Fibroblast of lung (primary cell): ENCODE data around the gene SPSB1. TPM values are rescaled to one million over a fixed set of nuclear protein-coding genes. Genes with fewer than 3 reads are reported as not detected.

Experiments
- DNase-seq, 2 donors: peaks; one replicate each; pipeline versions ENCODE4 v3.0.0 to v3.0.0-alpha.2; 2010; ENCODE audit warnings: low read depth in 2 of 2
- H2AFZ ChIP-seq: 2 replicates; pipeline ENCODE4 v1.5.1; 2012; ENCODE audit warnings: low read length, control low read depth, inconsistent platforms
- H3K27ac ChIP-seq: 2 replicates; pipeline ENCODE4 v1.5.1; 2011; ENCODE audit warnings: low read length, control low read depth; ENCODE audit not compliant: insufficient read depth
- H3K27me3 ChIP-seq: 2 replicates; pipeline ENCODE4 v1.5.1; 2011; ENCODE audit warnings: mild to moderate bottlenecking, low read length; ENCODE audit not compliant: control insufficient read depth, insufficient read depth
- H3K36me3 ChIP-seq: 2 replicates; pipeline ENCODE4 v1.5.1; 2011; ENCODE audit warnings: low read length; ENCODE audit not compliant: control insufficient read depth, insufficient read depth
- H3K4me1 ChIP-seq: 2 replicates; pipeline ENCODE4 v1.5.1; 2011; ENCODE audit warnings: low read length; ENCODE audit not compliant: control insufficient read depth, insufficient read depth; ENCODE audit errors: extremely low read depth
- H3K4me2 ChIP-seq: 2 replicates; pipeline ENCODE4 v1.5.1; 2011; ENCODE audit warnings: low read length, control low read depth; ENCODE audit not compliant: insufficient read depth; ENCODE audit errors: extremely low read depth
- H3K4me3 ChIP-seq, 4 experiments: fragments of 200-600 bp in 1 of 4; sonication (generic) in 1 of 4; replicated peaks in 1 of 4; 2 replicates each; pipeline ENCODE4 v1.5.1; 2011 to 2016; ENCODE audit warnings: low read length in 4 of 4, low read depth in 3 of 4, mild to moderate bottlenecking in 3 of 4, control low read depth in 2 of 4, inconsistent platforms in 1 of 4, mixed read lengths in 1 of 4; ENCODE audit not compliant: insufficient read depth in 1 of 4; ENCODE audit errors: control extremely low read depth in 1 of 4
- H3K79me2 ChIP-seq: 2 replicates; pipeline ENCODE4 v1.5.1; 2012; ENCODE audit warnings: mild to moderate bottlenecking, low read length, inconsistent platforms; ENCODE audit not compliant: control insufficient read depth, insufficient read depth
- H3K9ac ChIP-seq: 2 replicates; pipeline ENCODE4 v1.5.1; 2011; ENCODE audit warnings: mild to moderate bottlenecking, low read length, control low read depth; ENCODE audit not compliant: insufficient read depth
- H3K9me3 ChIP-seq: 2 replicates; pipeline ENCODE4 v1.5.1; 2012; ENCODE audit warnings: low read depth, low read length; ENCODE audit not compliant: control insufficient read depth, insufficient read depth
- H4K20me1 ChIP-seq: 2 replicates; pipeline ENCODE4 v1.5.1; 2011; ENCODE audit warnings: low read length; ENCODE audit not compliant: control insufficient read depth, insufficient read depth; ENCODE audit errors: extremely low read depth
- CTCF ChIP-seq, 2 donors: IDR thresholded peaks in 1 of 2; conservative IDR thresholded peaks in 1 of 2; 1 replicate in 1 of 2; 2 replicates in 1 of 2; pipeline ENCODE4 v1.5.1; 2011 to 2012; ENCODE audit warnings: low read length in 2 of 2, control low read depth in 1 of 2, inconsistent platforms in 1 of 2, low read depth in 1 of 2, mild to moderate bottlenecking in 1 of 2
- EZH2 ChIP-seq: IDR thresholded peaks from 2 replicates; pipeline ENCODE4 v1.5.1; 2012; ENCODE audit warnings: low read length, control low read depth, mild to moderate bottlenecking; ENCODE audit errors: missing control alignments
- polyA plus RNA-seq, 2 donors: library from polyadenylated mRNA; depleted of rRNA in 1 of 2; stranded (reverse) in 1 of 2; unstranded in 1 of 2; fragments of >200 nt; gene quantifications; 2 replicates each; pipeline ENCODE4 v1.2.1, GENCODE V29; 2011 to 2012; ENCODE audit warnings: missing spikeins in 1 of 2
- total RNA-seq: library from RNA; depleted of rRNA; stranded (reverse); fragments of >200 nt; gene quantifications from 2 replicates; pipeline ENCODE4 v1.2.1, GENCODE V29; 2014

Gene SPSB1
- total and polyA plus RNA-seq, 2 donors (not counting 1 experiment from before 2014, with no cell fraction given): 14.3 to 20.6 TPM

GRCh38 chr1:9326596-9326995, 33.9 kb downstream of the SPSB1 start:
- no peak overlapping the region for H3K4me3 ChIP-seq
- peaks cover 87% of the 10 kb centered on the region for H3K79me2 ChIP-seq
- H3K27ac ChIP-seq: peak overlapping the region; percentile 53
- TF ChIP-seq EZH2: no peak
- H3K9ac ChIP-seq: no peak overlapping the region
- peaks cover 16% of the 10 kb centered on the region for H3K4me1 ChIP-seq
- peak overlapping the region; percentile 77 for H3K4me2 ChIP-seq
- no peak overlapping the region for H2AFZ ChIP-seq
- peak; percentile 66 to 91 for DNase-seq
- H3K9me3 ChIP-seq: no peaks in the 10 kb centered on the region
- H3K27me3 ChIP-seq: no peaks in the 10 kb centered on the region
- no peaks in the 10 kb centered on the region for H3K36me3 ChIP-seq
- no peaks in the 10 kb centered on the region for H4K20me1 ChIP-seq

DNA sequence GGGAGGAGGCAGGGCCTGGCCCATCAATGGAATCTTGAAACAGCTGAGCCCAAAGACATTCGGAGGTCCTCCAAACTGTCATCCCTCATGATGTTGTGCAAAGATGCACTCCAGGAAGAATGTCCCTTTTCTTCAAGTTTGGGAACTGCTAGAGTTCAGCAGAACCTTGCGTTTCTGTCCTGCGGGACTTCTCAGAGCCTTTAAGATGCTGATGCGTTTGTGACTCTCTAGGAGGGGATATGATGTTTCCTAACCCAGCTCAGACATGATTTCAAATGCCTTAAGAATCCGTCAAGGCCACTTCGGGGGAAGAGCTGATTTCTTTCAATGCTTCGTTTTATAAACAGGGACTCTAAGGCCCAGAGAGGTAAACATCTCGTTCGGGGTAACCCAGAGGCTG, 35.5 kb downstream of the SPSB1 start:
- H3K79me2 ChIP-seq: peaks cover 86% of the 10 kb centered on the region
- DNase-seq: no peak
- H3K9ac ChIP-seq: no peak overlapping the region
- no peaks in the 10 kb centered on the region for H3K36me3 ChIP-seq
- no peaks in the 10 kb centered on the region for H3K27me3 ChIP-seq
- H3K27ac ChIP-seq: no peak overlapping the region
- no peak overlapping the region for H3K4me2 ChIP-seq
- H4K20me1 ChIP-seq: no peaks in the 10 kb centered on the region
- H3K9me3 ChIP-seq: no peaks in the 10 kb centered on the region
- H2AFZ ChIP-seq: no peak overlapping the region
- H3K4me3 ChIP-seq: no peak overlapping the region
- peaks cover 14% of the 10 kb centered on the region for H3K4me1 ChIP-seq
- TF ChIP-seq EZH2: no peak
- no peak for TF ChIP-seq CTCF (conservative IDR thresholded peaks at IDR 0.05 in 1 of 2, IDR thresholded peaks at IDR 0.05 in 1 of 2; ENCODE audit: low read depth in 1 of 2, low read length in 2 of 2)

- H3K79me2 ChIP-seq: peaks cover 84% of the 10 kb centered on the region
- H3K27ac ChIP-seq: no peak overlapping the region
- no peaks in the 10 kb centered on the region for H3K9me3 ChIP-seq
- H3K4me2 ChIP-seq: no peak overlapping the region
- no peaks in the 10 kb centered on the region for H3K27me3 ChIP-seq
- no peak overlapping the region for H2AFZ ChIP-seq
- peaks cover 14% of the 10 kb centered on the region for H3K4me1 ChIP-seq
- no peaks in the 10 kb centered on the region for H3K36me3 ChIP-seq
- TF ChIP-seq CTCF (conservative IDR thresholded peaks at IDR 0.05 in 1 of 2, IDR thresholded peaks at IDR 0.05 in 1 of 2; ENCODE audit: low read depth in 1 of 2, low read length in 2 of 2) (no peak), EZH2 (no peak)
- H3K4me3 ChIP-seq: no peak overlapping the region
- DNase-seq: no peak
- H4K20me1 ChIP-seq: no peaks in the 10 kb centered on the region
- H3K9ac ChIP-seq: no peak overlapping the region
Measured at GRCh38 chr1:9328715-9329114, 36.0 kb downstream of the SPSB1 start.
